GM21360 (cell line): ENCODE measurements around the gene SOX10.

Experiments used
- ATAC-seq: cut with Tn5 transposase; IDR thresholded peaks from one replicate; pipeline ENCODE4 v1.9.1; 2021; ENCODE audit warnings: mild to moderate bottlenecking, moderate library complexity; ENCODE audit not compliant: unreplicated experiment

The SOX10 gene

GRCh38 chr22:37983860-37984791, at the start of gene SOX10:
Gene SOX10, minus strand, starts transcription at chr22:37984555. Its CDS starts 771 bp downstream, at chr22:37983784.
- ATAC-seq: no peak

DNA sequence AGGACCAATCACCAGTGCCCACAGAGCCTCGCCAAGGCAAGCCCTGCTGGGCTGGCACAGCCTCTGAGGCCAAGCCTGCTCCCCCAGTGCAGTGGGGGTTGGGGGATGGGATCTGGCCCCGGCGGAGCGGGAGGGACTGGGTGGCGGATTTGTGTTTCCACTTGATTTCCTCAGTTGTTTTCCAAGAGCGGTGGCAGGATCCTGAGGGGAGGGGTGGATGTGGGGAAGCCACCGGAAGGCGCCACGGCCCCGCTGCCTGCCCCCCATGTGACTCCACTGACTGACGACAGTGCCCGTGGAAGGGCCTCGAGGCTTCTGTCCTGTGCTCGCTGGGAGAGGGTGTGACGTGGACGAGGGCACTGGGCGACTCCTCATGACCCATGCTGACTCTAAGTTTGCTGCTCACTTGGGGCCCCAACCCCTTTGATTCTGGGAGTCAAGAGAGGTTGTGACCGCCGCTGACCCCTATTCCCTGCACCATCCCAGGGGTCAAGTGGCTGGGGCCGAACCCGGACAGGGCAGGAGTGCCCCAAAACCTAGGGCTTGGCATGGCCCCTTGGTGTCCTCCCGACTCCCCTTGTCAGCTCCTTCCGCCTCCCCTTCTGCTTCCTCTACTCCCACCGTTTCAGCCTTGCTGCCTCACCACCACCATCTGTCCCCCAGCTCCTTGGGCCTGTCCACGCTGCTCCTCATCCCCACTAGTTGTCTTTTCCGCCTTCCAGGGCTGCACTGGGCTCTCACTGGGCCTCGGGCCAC, 49.3 kb upstream of the SOX10 start:
- ATAC-seq: no peak

DNA sequence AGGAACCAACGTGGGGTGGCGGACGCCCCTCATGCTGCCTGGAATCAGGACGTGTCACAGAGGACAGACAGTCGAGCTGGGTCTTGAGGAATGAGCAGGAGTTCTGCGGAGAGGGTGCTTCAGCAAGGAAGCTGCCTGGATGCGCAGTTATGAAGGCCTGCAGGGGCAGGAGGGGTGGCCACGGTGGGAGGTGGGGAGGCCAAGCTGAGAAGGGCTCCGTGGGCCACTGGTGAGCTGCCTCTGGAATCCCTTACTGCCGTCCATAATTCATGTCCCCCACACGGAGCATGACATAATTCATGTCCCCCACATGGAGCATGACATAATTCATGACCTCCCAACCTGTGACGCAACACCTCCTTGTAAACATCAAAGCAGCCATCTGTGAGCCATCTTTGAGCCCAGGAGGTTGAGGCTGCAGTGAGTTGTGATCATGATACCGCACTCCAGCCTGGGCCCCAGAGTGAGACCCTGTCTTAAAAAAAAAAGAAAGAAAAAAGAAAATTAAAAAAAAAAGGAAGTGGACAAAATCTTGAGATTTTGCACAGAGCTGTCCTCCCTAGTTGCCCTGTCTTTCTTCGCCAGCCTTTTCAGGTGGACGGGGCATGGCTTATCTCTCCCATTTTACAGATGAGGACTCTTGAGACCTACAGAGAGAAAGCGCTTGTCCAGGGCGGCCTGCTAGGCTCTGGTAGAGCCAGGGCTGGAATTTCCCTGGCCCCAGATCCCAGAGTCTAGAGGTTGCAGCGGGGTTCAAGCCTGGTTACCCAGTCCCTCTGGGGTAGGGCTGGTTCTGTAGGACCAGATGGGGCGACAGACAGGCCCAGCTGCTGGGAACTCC, 48.5 kb upstream of the SOX10 start:
- no peak for ATAC-seq

DNA sequence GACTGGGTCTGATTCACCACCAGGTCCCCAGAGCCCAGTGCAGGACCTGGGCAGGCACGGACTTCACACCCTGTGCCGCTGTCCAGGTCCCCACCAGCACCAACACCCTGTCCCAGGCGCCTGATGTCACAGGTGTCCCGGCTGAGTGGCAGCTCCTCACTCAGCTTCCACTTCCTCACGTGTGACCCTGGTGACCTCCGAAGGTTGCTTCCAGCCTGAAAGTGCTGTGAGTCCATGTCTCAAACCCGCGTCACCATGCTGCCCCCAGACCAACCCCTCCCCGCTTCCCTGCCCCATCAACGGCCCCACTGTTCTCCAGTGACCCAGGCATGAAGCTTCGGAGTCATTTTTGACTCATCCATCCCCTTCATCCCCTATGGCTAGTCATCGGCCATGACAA, 47.1 kb upstream of the SOX10 start:
- no peak for ATAC-seq

DNA sequence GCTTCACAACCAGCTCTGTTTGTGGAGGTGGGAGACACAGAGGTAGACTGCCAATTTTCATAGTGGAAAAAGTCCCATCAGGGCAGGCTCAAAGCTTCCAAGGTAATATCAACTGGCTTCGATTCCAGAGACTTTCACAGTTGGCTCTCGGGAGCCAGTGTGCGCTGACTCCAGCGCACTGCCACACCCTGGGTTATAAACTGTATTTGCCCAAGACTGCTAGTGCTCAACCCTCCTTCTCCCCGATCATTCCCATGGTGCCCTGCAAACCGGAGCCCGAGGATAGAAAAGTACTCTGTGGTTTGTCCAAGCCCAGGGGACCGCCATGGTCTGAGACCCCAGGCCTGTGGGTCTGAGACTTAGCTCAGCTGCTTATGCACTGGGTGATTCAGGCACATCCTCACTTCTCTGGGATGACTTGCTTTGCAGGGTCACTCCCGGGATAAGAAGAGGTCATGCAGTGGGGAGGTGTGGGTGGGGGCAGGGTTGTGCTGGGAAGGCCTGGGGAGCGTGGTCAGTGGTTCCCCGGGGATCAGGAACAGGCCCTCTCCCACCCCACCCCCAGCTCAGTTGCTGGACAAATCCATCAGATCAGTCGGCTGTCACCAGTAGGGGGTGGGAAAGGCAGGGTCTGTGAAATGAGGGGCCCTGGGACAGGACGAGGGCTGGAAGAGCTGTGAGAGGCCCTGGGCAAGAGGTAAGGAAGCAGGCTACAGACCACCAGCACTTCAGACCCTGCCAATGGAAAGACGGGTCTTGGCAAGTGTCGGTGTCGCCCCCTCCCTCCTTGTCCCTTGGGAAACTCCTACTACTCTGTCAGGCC, 46.2 kb upstream of the SOX10 start:
- no peak for ATAC-seq

DNA sequence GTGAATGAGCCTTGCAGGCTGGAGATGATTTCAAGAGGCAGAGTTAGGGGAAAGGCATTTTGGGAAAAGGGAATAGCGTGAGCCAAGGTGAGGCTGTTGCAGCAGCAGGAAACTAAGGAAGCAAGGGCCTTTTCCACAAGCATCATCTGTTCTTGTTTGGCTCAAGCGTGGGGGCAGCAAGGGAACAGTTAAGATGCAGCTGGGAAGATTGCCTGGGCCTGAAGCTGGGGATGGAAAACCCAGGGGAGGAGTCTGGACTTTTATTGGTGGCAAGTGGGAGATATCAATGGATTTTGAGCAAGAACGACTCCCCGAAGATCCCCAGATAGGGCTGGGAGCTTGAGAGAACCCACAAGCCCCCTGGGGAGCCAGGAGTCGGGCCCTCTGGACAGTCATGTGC, 45.5 kb upstream of the SOX10 start:
- no peak for ATAC-seq

DNA sequence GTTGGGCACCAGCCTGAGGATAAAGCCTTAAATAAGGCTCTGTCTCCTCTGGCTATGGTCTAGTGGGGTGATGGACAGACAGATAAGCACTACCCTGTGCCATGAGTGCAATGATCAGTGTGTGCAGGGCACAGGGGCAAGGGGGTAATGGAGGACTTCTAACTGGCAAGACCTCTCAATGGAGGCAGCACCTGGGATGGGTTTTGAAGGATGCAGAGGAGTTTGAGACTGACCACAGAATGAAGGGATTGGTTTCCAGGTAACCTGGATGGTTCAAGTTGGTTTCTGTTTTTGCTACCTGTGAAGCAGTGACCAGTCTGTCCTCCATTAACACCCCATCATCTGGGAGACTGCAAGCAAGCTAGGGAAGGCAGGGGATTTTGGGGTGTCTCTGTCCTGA, 45.0 kb upstream of the SOX10 start:
- ATAC-seq: no peak

DNA sequence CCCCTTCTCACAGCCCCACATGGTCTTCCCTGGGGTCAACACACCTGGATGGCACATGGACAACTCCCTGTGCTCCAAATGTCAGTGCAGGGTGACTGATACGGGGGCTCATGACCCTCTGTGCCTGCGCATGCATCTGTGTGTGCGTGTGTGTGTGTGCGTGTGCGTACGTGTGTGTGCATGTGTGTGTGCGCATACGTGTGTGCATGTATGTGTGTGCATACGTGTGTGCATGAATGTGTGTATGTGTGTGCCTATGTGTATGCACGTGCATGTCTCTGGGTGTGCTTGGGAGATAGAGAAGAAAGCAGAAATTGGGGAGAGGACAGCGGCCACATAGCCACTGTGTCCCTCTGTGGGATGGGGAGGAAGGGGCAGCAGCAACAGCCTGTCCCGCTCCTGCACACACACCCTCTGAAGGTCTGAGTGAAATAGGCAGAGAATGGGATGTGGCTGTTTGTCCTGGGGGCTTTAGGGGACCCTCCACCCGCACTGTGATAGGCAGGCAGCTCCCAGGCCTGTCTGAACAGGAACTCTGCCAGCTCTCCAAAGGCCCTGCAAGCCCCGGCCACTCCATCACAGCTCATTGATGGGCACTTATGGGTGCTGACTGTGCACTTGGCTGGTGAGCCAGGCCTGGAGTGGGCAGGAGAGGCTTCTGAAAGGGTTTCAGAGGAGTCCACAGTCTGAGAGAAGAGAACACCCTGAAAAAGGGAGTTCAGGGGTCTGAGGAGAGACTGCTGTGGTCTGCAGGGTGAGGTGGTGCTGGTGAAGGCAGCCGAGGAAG, 44.2 kb upstream of the SOX10 start:
- ATAC-seq: no peak

DNA sequence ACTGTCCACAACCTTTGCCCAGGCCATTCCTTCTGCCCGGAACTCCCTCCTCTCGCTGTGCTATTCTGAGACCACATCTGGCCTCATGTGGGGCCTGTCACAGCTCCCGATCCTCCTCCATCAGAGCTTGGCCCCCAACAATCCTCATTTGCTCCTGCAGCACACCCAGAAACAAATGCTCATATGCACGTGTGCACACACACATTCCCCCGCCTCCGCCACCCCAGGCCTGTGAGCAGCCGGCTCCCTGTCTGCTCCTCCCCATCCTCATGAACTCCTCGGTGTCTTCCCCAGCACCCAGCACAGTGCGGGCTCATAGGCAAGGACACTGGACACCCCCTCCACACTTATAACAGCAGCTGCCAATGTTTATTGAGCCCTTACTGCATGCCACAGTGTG, 43.1 kb upstream of the SOX10 start:
- ATAC-seq: no peak

- no peak for ATAC-seq
Measured at GRCh38 chr22:38026130-38027111, 42.1 kb upstream of the SOX10 start.

- ATAC-seq: no peak
Measured at GRCh38 chr22:38025514-38025913, 41.2 kb upstream of the SOX10 start.

DNA sequence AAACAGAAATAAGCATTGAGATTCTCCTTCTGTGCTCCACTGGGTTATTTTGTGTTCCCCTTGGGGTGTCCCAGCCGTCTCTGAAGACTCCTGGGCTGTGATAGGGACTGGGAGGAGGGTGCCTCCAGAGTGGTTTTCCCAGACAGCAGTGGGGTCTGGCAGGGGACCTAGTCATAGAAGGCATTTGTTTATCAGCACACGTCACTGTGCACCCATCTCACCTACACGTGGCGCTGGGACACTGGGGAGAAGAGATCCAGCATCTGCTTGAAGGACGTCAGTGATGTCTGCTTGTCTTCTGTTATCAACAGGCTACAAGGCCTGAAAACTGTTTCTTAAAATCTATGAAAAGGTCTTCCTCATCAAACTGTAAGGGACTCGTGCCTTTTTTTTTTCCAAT, 38.7 kb upstream of the SOX10 start:
- no peak for ATAC-seq

DNA sequence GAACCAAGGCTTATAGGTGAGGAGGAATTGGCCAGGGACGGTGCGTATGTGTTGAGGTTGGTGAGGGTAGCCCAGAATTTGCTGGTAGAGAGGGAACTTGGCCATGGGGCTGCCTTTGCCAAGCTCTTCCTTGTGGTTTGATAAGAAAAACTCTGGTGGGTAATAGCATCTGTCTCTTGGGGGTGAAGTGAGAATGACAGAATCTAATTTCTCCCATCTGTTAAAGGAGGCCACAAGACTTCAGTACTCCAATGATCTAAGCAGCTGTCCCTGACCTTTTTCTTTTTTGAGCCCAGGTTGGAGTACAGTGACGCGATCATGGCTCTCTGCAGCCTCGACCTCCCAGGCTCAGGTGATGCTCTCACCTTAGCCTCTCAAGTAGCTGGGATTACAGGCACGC, 36.9 kb upstream of the SOX10 start:
- ATAC-seq: no peak

DNA sequence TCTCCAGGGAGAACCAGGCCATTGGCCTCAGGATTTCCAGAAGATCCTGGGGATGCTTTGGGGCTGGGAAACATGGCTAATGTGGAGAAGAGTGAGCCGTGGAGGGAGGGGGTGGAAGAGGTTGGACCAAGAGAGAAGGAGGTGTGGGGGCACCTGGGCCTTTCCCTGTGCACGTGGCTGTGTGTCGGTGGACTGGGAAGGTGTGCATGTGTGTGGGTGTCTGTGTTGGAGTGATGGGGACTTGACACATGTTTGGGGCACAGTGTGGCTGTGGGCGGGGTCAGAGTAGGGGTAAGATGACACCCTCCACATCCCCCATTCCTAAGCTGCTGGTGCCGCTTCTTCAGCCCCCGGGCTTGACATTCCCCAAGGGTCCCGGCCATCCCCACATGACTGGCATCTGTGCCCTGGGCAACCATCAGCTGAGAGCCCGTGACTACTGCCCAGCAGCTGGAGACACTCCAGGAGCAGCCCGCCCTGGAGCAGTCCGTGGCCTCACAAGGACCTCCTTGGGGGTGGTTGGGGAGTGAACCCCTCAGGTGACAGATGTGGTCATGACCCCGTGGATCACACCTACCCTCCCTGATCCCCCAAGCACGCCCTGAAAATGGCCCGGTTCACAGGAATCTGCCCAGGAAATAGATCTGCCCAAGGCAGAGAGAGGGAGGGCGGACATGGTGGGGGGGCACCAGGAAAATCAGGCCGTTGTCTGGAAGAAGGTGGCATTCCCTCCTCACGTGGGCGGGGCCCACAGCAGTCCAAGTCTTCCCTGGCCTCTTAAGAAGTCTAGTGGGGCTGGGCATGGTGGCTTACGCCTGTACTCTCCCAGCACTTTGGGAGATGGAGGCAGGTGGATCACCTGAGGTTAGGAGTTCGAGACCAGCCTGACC, 34.8 kb upstream of the SOX10 start:
- no peak for ATAC-seq

DNA sequence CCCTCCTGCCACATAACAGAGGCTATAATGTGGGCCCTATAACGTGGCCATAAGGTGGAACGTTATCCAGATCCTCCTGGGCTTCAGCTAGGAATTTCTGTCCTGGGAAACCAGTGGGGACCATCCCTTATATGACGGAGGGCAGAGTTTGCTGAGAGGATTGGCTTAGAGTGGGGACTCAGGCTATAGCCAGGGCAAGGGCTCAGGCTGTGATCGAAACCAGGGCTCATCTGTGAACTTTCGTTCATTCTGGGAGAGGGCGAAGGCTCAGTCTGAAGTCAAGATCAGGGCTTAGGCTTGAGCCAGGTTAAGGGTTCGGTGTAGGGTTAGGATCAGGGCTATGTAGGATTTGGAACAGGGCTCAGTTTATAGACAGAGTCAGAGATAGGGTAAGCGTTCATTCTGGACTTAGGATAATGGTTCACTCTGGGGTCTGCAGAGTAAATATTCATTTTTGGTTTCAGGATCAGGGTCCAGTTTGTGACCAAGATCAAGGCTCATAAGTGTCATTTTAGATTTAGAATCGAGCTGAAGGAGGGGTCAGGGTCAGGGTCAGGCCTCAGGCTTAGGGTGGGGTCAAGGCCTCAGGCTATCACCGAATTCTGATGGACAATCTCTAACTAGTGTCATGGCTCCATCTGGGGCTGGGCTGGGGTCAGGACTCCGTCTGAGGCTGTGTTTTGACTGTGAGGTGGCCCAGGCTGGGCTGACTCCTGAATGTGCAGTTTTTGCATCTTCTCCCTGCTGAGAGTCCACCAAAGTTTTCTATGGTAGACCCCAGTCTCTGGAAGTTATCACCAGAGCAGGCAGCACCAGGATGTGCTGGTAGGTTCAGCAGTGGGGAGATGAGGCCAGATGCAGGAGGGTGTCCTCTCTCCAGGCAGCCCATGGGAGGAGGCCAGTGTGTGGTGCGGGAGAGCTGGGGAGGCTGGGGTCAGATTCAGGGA, 33.9 kb upstream of the SOX10 start:
- ATAC-seq: no peak

- no peak for ATAC-seq
Measured at GRCh38 chr22:38017272-38017920, 33.0 kb upstream of the SOX10 start.
